AG04450 (cell line): ENCODE data around the gene WDR4. TPM values are rescaled to one million over a fixed set of nuclear protein-coding genes. Genes with fewer than 3 reads are reported as not detected.

Experiments used
- CTCF ChIA-PET: fragments of 300-600, 350-600 bp; formaldehyde crosslinking; extraction: SDS; loops from one replicate; lab custom pipeline; 2022; ENCODE audit warnings: antibody characterized with exemption, inconsistent platforms; lab: Charles Lee
- POLR2A ChIA-PET: fragments of 350-600 bp; formaldehyde crosslinking; extraction: SDS; loops from one replicate; lab custom pipeline; 2021; ENCODE audit warnings: antibody characterized with exemption, inconsistent platforms; lab: Yijun Ruan, JAX
- DNase-seq: peaks from one replicate; pipeline ENCODE4 v3.0.0-alpha.2; 2011; ENCODE audit warnings: low read depth, low spot score
- H3K27ac ChIP-seq: one replicate; pipeline ENCODE4 v1.5.1; 2012; ENCODE audit warnings: low read depth, low read length, control low read depth
- H3K27me3 ChIP-seq: one replicate; pipeline ENCODE4 v1.6.0; 2012; ENCODE audit warnings: low read length; ENCODE audit not compliant: control insufficient read depth, insufficient read depth
- H3K4me3 ChIP-seq: 2 replicates; pipeline ENCODE4 v1.5.1; 2011; ENCODE audit warnings: mild to moderate bottlenecking, low read depth, low read length, control low read depth
- H3K9me3 ChIP-seq: 2 replicates; pipeline ENCODE4 v1.5.1; 2012; ENCODE audit warnings: low read length; ENCODE audit not compliant: control insufficient read depth, insufficient read depth
- CTCF ChIP-seq: IDR thresholded peaks from 2 replicates; pipeline ENCODE4 v1.5.1; 2011; ENCODE audit warnings: low read depth, low read length, control low read depth, inconsistent platforms
- polyA plus RNA-seq: library from polyadenylated mRNA; depleted of rRNA; stranded (reverse); fragments of >200 nt; gene quantifications from 2 replicates; pipeline ENCODE4 v1.2.3, GENCODE V29; 2011

WDR4 gene
- polyA plus RNA-seq, 1 experiment = 8.9 TPM

- ChIA-PET CTCF (no interaction called here), POLR2A (no interaction called here)
- no peak for DNase-seq
- no peak for TF ChIP-seq CTCF
- Histone ChIP-seq H3K9me3 (no peaks in the 10 kb centered on the region), H3K4me3 (no peak overlapping the region), H3K27me3 (no peaks in the 10 kb centered on the region), H3K27ac (no peak overlapping the region)
Measured at GRCh38 chr21:42863504-42863870, 15.9 kb downstream of the WDR4 start.

GRCh38 chr21:42862774-42863503 lies 16.4 kb downstream of the WDR4 start:
- H3K9me3 ChIP-seq = no peaks in the 10 kb centered on the region
- H3K27me3 ChIP-seq = no peaks in the 10 kb centered on the region
- ChIA-PET CTCF (no interaction called here), POLR2A (no interaction called here)
- no peak for DNase-seq
- H3K4me3 ChIP-seq = no peak overlapping the region
- no peak for TF ChIP-seq CTCF
- H3K27ac ChIP-seq = no peak overlapping the region

GRCh38 chr21:42861848-42862400 lies 17.4 kb downstream of the WDR4 start:
- no peak for DNase-seq
- ChIA-PET CTCF (no interaction called here), POLR2A (no interaction called here)
- TF ChIP-seq CTCF = no peak
- no peak overlapping the region for H3K27ac ChIP-seq
- H3K27me3 ChIP-seq = no peaks in the 10 kb centered on the region
- no peak overlapping the region for H3K4me3 ChIP-seq
- no peaks in the 10 kb centered on the region for H3K9me3 ChIP-seq

GRCh38 chr21:42861311-42861847 lies 18.0 kb downstream of the WDR4 start:
- H3K9me3 ChIP-seq = no peaks in the 10 kb centered on the region
- CTCF ChIA-PET = no interaction called here
- H3K27ac ChIP-seq = no peak overlapping the region
- no peak overlapping the region for H3K4me3 ChIP-seq
- no peak for TF ChIP-seq CTCF
- POLR2A ChIA-PET = no interaction called here
- no peaks in the 10 kb centered on the region for H3K27me3 ChIP-seq
- DNase-seq = no peak

GRCh38 chr21:42860345-42860744 lies 19.0 kb downstream of the WDR4 start:
- H3K4me3 ChIP-seq = no peak overlapping the region
- ChIA-PET CTCF (no interaction called here), POLR2A (no interaction called here)
- no peaks in the 10 kb centered on the region for H3K9me3 ChIP-seq
- no peak for TF ChIP-seq CTCF
- no peak overlapping the region for H3K27ac ChIP-seq
- H3K27me3 ChIP-seq = no peaks in the 10 kb centered on the region
- no peak for DNase-seq
